ENCODE measurements around the gene TRPV4.
A peak's percentile ranks its signal among the peaks of the same experiment; 100 is the strongest.

TRPV4 gene

DNA sequence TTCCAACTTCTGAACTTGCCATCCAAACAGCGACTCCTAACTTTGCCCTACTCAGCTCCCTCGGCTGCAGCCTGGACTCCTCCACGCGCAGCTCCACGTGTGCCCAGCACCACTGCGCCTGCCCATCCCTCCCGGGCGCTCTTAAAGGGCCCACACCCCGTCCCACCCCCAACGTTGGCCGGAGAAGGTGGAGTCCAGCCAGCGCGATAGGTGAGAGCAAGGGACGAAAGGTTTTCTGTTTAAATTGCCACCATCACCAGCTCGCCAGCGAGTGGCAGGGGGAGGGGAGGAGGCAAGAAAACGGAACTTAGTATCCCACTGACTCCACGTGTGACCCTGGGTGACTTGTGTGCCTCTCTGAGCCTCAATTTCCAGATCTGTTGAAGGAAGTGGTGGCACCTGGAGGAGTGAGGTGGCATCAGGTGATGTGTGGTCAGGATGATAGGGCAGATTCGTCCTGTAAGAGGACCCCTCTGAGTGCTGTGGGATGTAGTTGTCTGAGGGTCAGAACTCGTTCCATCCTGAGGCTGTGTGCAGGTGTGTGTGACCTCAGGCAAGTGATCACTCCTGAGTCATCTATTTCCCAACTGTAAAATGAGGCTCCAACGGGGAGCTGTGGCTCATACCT is 59.7 kb downstream of the TRPV4 start:
- DNase-seq (ENCODE audit: extremely low read depth, low read depth): no peak
- TF ChIP-seq, protein P1, sequence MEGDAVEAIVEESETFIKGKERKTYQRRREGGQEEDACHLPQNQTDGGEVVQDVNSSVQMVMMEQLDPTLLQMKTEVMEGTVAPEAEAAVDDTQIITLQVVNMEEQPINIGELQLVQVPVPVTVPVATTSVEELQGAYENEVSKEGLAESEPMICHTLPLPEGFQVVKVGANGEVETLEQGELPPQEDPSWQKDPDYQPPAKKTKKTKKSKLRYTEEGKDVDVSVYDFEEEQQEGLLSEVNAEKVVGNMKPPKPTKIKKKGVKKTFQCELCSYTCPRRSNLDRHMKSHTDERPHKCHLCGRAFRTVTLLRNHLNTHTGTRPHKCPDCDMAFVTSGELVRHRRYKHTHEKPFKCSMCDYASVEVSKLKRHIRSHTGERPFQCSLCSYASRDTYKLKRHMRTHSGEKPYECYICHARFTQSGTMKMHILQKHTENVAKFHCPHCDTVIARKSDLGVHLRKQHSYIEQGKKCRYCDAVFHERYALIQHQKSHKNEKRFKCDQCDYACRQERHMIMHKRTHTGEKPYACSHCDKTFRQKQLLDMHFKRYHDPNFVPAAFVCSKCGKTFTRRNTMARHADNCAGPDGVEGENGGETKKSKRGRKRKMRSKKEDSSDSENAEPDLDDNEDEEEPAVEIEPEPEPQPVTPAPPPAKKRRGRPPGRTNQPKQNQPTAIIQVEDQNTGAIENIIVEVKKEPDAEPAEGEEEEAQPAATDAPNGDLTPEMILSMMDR (IDR thresholded peaks at IDR 0.05; ENCODE audit: low read depth, low read length, missing control alignments): no peak
- peak overlapping the region; percentile 38 for H3K4me3 ChIP-seq (replicated peaks; ENCODE audit: low read depth, low read length)

DNA sequence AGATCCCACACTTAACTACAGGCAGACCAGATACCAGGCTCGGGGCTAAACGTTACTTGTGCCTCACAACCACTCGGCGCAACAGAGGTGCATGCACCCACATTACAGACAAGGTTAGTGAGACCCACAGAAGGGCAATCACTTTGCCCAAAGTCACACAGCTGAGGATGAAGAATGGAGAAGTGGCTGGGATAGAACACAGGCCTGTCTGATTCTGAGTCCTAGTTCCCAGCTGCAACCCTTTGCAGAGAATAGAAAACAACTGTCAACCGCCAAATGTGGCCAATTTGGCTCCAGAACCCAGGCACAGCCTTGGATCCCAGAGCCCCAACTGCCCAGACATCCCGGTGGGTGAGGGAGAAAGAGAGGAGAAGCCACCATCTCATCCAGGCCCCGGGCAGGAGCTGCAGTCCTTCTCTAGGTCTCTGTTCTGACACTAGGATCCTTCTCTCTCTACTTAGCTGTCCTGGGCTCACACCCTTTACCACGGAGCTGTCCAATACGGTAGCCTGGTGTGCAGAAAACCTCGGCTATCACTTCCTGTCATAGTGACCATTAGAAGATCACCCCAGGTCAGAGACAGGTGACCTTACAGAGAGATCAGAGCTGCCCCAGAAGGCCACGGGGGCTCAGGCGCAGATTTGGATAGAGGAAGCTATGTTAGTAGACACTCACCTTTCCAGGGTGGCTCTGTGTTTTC is 60.4 kb downstream of the TRPV4 start:
- TF ChIP-seq, protein P1 (IDR thresholded peaks at IDR 0.05; ENCODE audit: low read depth, low read length, missing control alignments): no peak
- H3K4me3 ChIP-seq (replicated peaks; ENCODE audit: low read depth, low read length): peak overlapping the region; percentile 38
- DNase-seq (ENCODE audit: extremely low read depth, low read depth): no peak

DNA sequence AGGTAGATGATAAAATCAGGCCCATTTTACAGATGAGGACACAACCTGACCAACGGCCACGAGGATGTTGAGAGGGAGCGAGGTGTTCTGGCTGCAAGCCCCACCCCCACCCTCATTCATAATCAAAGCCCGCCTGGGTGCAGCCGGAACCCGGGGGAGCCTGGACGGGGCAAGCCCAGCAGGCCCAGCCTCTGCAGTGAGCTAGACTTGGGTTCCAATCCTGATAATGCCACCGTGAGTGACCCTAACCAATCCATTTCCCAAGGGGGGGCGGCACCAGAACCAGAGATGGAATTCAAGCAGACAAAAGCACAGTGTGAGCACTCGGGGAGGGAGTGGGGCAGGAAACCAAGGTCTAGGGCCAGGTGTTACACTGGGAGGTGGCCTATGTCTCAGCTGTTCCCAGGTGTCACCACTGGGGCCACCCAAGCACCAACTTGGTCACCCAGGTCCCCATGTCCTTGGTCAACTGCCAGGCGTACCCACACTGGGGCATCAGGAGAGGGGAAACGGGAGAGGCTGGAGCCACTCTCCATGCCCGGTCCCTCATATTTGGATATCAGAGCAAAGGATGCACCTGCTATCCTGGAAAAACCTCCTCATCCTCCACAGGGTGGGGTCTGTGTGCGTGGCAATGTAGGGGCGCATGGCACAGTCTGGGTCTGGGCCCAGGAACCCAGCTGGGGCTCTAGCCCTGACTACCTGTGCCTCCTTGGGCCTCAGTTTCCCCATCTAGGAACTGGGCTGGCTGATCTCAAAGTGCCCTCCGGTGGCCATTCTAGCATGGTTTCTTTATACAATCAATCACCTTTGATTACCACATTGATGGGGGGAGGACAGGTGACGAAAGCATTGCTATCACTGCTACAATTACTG is 61.2 kb downstream of the TRPV4 start:
- H3K4me3 ChIP-seq (replicated peaks; ENCODE audit: low read depth, low read length): peak overlapping the region; percentile 38
- no peak for DNase-seq (ENCODE audit: extremely low read depth, low read depth)
- TF ChIP-seq, protein P1 (IDR thresholded peaks at IDR 0.05; ENCODE audit: low read depth, low read length, missing control alignments): peak; percentile 7

DNA sequence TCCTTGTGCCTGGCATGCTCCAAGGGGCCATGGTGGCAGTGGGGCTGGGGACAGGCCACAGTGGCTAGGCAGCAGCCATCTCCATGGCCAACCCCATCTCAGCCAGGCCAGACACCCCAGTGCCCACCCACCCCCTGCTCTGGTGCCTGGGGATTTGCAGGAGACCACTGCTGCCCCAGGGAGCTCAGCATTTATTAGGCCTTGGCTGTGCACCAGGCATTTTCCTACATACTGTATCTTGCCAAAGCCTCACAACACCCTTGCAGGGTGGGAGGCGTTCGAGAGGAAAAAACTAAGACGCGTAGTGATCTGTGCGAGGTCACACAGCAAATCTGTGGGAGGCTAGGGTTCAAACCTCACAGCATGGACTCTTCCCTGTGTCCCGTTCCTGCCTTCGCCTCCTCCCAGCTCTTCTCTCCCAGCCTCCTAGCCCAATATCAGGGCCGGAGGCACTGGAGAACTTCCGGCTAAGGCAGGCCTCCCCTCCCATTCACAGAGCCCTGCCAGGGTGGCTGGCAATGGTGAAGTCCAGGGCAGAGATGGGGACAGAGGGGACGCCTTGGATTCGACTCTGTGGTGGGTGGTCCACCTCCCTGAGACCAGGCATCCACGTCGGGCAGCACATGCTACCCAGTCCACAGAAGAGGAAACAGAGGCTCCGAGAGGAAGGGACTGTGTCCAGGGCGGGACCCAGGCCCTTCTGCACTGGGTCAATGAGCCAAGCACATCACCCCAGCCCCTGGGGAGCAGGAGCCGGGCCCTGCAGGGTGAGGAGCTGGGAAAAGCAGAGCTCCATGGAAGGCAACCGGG is 62.1 kb downstream of the TRPV4 start:
- no peak overlapping the region for H3K4me3 ChIP-seq (replicated peaks; ENCODE audit: low read depth, low read length)
- DNase-seq (ENCODE audit: extremely low read depth, low read depth): no peak
- TF ChIP-seq, protein P1 (IDR thresholded peaks at IDR 0.05; ENCODE audit: low read depth, low read length, missing control alignments): no peak

DNA sequence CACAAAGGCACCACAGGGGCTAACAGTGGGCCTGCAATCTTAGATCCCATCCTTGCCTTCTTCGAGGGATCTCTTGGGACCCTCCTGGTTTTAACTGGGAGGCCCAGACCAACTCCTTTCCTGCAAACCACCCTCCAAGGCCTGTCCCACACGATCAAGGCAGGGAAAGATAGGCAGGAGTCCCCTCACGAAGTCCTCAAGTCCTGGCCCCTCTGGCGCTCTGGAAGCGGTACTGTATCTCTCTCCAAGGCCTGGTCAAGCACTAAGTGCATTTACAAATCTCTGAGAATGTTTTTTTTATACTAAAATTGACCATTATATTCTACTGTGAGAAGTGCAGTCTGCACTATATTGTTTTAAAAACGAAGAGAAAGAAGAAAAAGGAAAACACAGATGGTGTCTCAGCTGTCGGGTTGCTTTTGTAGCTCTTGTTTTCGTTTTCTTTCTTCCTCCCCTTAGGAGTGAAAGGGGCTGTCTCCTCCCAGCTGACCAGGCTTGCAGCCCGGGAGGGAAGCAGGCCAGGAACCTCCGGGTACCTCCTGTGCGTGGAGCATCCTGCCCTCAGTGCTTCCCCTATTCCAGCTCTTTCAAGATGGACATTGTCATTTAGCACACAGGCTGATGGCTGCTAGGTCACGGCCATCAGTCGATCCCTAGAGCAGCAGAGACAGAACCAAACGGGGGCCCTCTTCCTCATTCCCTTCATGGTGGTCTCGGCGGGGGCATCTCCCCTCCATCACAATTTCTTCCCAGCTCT is 62.9 kb downstream of the TRPV4 start:
- DNase-seq (ENCODE audit: extremely low read depth, low read depth): no peak

More for the DNA sequence above, 62.9 kb downstream of the TRPV4 start:
- TF ChIP-seq, protein P1 (IDR thresholded peaks at IDR 0.05; ENCODE audit: low read depth, low read length, missing control alignments): no peak
- H3K4me3 ChIP-seq (replicated peaks; ENCODE audit: low read depth, low read length): no peak overlapping the region
